GM12874 (cell line): ENCODE results near the gene SPEN.

ENCODE experiments used
- CTCF ChIP-seq: IDR thresholded peaks from 2 replicates; pipeline ENCODE4 v1.5.1; 2011; ENCODE audit warnings: low read depth, mild to moderate bottlenecking, control low read depth, low read length, moderate library complexity; ENCODE audit not compliant: insufficient read depth

Gene SPEN

GRCh38 chr1:15935056-15935950 is 87.8 kb downstream of the SPEN start:
- no peak for TF ChIP-seq CTCF

- TF ChIP-seq CTCF, result no peak
Observed at GRCh38 chr1:15936025-15936424, 88.5 kb downstream of the SPEN start.

- TF ChIP-seq CTCF, result no peak
Observed at GRCh38 chr1:15937146-15937545, 89.6 kb downstream of the SPEN start.

DNA sequence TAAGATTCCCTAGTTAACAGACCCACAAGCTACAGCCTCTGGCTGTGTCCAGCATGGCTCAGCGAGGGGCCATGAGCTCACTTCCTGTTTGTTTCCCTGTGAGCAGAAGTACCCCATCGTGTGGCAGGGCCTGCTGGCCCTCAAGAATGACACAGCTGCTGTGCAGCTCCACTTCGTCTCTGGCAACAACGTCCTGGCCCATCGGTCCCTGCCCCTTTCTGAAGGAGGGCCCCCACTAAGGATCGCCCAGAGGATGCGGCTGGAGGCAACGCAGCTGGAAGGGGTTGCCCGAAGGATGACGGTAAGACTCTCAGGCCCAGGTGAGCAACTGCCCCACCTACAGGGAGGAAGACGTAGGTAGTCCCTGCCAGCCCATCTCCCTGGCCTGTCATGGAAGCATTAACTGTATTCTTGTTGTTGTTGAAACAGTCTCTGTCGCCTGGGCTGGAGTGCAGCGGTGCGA is 90.2 kb downstream of the SPEN start:
- TF ChIP-seq CTCF, result no peak

DNA sequence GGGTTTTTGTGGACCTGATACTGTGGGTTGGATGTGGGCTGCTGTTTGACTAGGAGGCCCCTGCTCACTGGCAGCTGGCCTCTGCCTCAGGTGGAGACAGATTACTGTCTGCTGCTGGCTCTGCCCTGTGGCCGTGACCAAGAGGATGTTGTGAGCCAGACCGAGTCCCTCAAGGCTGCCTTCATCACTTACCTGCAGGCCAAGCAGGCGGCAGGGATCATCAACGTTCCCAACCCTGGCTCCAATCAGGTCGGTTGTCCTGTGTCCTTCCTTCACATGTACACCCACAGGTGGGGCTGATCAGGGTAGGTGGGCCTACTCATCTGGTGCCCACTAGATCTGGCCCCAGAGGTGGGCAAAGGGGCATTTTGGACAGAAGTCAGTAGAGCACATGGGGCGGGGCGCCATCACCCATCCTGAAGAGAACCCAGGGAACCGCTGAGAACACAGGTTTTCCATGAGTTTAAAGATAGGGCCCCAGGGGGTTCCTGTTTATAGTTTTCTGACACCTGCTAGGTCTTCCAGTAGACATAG is 91.2 kb downstream of the SPEN start:
- no peak for TF ChIP-seq CTCF

GRCh38 chr1:15939181-15940109 is 91.9 kb downstream of the SPEN start:
- no peak for TF ChIP-seq CTCF
